Right ventricle myocardium inferior (tissue), 1 donor: ENCODE measurements around the gene HOMER3. TPM values are rescaled to one million over a fixed set of nuclear protein-coding genes. Genes with fewer than 3 reads are reported as not detected.
"Not testable (repeated sequence)": the region's sequence is repeated elsewhere in the genome, so short reads cannot be mapped to it uniquely, and the experiment has no call there.

ENCODE experiments used
- ATAC-seq: fragments of 200-7000 bp; cut with Tn5 transposase; one replicate; pipeline ENCODE4 v1.9.1; 2020; ENCODE audit warnings: mild to moderate bottlenecking, moderate library complexity
- DNase-seq: peaks from one replicate; pipeline ENCODE4 v3.0.0; 2021; ENCODE audit errors: missing footprints
- intact Hi-C: fragments of 100-400 bp; cut with DNase I; formaldehyde crosslinking; loops from one replicate; pipeline ENCODE4 v1.11.0; 2022
- total RNA-seq: library from RNA; stranded (reverse); fragmentation: NEBNext Ultra II Directional; extraction: Animal tissue kit (Norgen Biotek cat#: 25700); gene quantifications from one replicate; pipeline ENCODE4 v1.2.1, GENCODE V29; 2021
- donor health status: DM: no; HTN: yes; CAD: no; lungs with severe emphysema.

Gene HOMER3
- total RNA-seq, 1 donor from 2014 or later: 15.2 TPM

DNA sequence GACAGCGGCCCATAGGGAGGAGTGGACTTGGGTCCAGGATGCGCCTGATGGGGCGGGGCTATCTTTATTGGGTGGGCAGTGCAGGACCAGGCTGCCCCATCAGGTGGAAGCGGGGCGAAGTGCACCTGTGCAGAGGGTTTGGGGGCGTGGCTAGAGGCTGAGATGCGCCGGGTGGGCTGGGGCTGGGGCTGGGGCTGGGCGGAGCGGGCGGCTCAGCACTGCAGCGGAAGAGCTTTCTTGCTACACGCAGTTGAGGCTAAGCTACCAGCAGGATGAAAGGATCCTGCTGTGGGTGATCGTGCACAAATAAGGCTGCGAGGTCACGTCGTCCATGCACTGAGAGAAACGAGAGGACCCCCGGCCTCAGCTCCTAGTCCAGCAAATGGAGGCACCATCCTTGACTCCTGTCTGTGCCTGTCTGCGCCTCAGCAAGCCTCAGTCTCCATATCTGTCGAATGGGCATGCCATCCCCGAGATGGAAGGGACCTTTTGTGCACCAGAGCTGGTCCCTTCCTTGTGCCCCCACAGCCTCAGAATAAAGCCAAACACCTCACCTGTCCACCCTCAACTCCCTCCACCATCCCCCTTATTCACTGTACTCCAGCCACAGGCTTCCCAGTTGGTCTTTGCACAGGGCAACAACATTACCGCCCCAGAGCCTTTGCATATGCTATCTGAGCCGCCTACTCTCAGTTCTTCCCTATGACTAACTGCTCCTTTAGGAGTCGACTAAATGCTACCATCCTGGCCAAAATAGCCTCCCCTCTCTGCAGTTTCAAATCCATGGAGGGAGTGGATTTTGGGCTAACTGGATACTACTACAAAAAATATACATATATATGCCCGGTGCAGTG is 21.0 kb upstream of the HOMER3 start:
- no peak for ATAC-seq
- intact Hi-C loops: no loop called here
- DNase-seq: no peak

DNA sequence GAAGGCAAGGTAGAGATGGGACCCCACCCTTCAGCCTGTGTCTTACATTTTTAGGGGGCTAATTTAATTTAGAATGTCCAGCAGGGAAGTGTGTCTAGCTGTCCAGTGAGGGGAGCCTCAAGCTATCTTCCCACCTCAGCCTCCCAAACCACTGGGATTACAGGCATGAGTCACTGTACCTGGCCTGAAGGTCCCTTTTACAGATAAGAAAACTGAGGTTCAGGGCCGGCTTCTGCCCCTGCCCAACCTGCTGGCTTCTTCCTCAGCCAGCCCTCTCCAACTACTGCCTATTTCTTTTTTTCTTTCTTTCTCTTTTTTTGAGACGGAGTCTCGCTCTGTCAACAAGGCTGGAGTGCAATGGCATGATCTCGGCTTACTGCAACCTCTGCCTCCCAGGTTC is 19.4 kb upstream of the HOMER3 start:
- intact Hi-C loops: no loop called here
- DNase-seq (no peak), ATAC-seq (no peak)

GRCh38 chr19:18955042-18955441 is 14.0 kb upstream of the HOMER3 start:
- DNase-seq (no peak), ATAC-seq (no peak)
- intact Hi-C loops: no loop called here

GRCh38 chr19:18954094-18954493 is 13.1 kb upstream of the HOMER3 start:
- no peak for ATAC-seq
- intact Hi-C loops: no loop called here
- DNase-seq: no peak

GRCh38 chr19:18952364-18953003 is 11.5 kb upstream of the HOMER3 start:
- DNase-seq, ATAC-seq, intact Hi-C loops: not testable (repeated sequence)

- ATAC-seq: no peak
These were observed 10.8 kb upstream of the HOMER3 start for GRCh38 chr19:18951721-18952281.

DNA sequence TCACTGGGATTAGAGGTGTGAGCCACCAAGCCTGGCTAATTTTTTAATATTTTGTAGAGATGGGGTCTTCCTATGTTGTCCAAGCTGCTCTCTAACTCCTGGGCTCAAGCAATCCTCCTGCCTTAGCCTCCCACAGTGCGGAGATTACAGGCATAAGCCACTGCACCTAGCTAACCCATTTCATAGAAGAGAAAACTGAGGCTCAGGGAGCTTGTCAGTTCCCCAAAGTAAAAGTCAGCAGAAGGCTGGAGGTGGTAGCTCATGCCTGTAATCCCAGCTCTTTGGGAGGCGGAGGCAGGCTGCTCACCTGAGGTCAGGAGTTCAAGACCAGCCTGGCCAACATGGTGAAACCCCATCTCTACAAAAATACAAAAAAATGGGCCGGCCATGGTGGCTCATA is 8.8 kb upstream of the HOMER3 start:
- no peak for DNase-seq
- ATAC-seq: no peak

More at GRCh38 chr19:18951721-18952281, 10.8 kb upstream of the HOMER3 start:
- intact Hi-C loops: no loop called here
- no peak for DNase-seq

GRCh38 chr19:18948976-18949356 is 7.9 kb upstream of the HOMER3 start:
- intact Hi-C loops: no loop called here
- DNase-seq (no peak), ATAC-seq (no peak)

More for the DNA sequence above, 8.8 kb upstream of the HOMER3 start:
- intact Hi-C loops: no loop called here

- intact Hi-C loops: no loop called here
- ATAC-seq (no peak), DNase-seq (no peak)
These were observed 7.3 kb upstream of the HOMER3 start for GRCh38 chr19:18948075-18948975.

GRCh38 chr19:18946918-18947317 is 5.9 kb upstream of the HOMER3 start:
- DNase-seq (no peak), ATAC-seq (no peak)
- intact Hi-C loops: no loop called here

GRCh38 chr19:18946335-18946734 is 5.3 kb upstream of the HOMER3 start:
- DNase-seq (no peak), ATAC-seq (no peak)
- intact Hi-C loops: no loop called here

DNA sequence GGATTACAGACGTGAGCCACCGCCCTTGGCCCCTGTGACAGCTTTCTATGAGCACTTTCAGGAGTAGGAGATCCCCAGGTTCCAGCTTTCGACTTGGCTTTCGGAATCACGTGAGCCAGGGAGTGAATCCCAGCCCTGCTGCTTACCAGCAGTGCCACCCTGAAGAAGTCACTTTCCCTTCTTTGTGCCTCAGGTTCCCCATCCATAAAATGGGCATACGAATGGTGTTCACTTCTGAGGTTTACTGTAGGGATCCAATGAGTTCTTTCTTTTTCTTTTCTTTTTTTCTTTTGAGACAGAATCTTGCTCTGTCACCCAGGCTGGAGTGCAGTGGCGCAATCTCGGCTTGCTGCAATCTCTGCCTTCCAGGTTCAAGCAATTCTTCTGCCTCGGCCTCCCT is 4.3 kb upstream of the HOMER3 start:
- DNase-seq: no peak
- ATAC-seq: no peak
- intact Hi-C loops: no loop called here

DNA sequence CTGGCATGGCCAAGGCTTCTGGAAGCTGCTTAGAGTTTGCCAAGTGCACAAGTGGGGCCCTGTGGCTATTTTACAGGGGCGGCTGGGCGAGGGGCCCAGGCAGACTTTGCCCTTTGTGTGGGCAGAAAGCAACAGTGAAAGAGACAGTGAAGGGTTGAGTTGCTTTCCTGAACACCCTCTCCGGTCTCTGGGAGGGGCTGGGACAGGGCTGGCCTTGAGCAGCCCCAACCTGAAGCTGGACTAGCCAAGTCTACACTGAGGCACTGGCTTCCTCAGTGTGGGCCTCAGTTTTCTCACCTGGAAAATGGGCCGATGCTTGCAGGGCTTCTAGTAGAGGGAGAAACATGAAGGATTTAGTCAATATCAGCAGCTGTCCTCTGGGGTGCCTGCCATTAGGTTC is 2.4 kb upstream of the HOMER3 start:
- no peak for DNase-seq
- intact Hi-C loops: no loop called here
- ATAC-seq: no peak

- intact Hi-C loops: no loop called here
- ATAC-seq (no peak), DNase-seq (no peak)
These were observed 1.7 kb upstream of the HOMER3 start for GRCh38 chr19:18942692-18943091.

DNA sequence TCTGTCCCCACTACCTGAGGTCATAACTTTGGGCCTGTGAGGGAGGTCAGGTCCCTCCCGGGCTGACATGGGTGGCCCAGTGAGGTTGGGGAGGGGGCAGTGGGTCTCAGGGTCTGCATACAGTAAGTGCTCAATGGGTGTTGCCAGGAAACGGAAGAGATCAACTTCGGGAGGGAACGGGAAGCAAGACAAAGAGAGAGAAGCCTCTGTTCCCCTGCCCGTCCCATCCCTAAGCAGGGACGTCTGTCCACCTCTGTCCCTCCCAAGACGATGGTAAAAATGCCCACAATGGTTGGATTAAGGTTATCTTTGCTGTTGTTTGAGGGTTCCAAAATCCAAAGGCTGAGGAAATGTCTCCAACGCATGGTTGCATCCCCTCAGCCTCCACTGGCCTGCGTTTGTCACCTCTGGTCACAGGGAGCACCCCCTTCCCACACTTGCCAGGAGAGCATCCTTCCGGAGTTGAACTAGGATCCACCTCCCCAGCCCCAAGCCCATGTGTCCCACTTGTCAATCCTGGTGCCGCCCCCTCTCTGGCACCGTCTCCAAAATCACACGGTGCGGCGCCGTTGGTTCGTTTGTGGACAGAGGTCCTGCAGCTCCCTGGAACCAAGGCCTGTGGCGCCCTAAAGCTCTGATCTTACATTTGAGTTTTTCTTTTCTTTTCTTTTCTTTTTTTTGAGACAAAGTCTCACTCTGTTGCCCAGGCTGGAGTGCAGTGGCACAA is 774 bp upstream of the HOMER3 start:
- DNase-seq (no peak), ATAC-seq (no peak)
- intact Hi-C loops: no loop called here

DNA sequence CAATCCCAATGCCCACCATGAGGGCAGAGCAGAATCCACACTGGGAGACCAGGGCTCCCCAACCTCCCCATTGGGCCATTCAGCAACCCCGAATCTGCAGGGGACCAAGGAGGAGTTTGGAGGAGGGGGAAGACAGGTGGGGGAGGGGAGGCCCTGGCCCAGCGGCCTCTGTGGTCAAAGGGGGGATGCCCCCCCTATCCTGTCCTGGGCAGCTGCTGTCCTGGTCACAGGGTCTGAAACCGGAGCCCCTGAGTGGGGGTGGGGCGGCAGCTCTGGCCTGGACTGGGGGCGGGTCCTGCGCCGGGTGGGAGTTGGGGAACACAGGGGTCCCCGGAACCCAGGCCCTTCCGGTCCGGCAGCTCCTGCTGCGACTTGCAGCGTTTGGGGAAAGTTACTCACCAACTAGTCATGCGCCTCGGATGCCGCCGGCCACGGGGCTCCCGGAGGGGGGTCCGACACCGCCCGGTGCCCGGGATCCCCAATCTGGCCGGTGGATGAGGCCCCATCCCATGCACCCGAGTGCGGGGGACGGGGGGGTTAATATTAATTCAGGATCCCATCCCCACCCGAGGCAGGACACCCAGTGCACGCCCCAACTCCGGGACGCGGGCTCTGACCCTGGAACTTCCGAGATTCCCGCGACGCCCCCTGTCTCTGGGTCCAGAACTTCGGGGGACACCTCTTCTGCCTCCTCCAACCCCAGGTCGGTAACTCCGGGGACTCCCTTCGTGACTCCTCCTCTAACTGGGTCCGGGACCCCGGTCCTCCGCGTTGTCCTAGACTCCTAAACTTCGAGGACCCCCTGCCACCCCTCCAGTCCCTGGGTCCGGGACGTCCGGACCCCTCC is 872 bp downstream of the HOMER3 start:
- ATAC-seq: peak; percentile 26

DNA sequence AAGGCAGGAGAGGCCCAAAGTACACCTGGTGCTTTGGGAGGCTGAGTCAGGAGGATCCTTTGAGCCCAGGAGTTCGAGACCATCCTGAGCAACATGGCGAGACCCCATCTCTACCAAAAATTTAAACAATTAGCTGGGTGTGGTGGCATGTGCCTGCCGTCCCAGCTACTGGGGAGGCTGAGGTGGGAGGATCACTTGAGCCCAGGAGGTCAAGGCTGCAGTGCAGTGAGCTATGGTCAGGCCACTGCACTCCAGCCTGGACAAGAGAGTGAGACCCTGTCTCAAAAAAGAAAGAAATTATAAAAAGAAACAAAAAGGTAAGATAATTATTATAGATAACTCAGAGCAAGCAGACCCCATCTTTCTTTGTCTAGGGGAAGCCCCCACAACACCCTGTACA is 1.9 kb downstream of the HOMER3 start:
- DNase-seq: no peak
- no peak for ATAC-seq
- intact Hi-C loops: no loop called here

More for the DNA sequence above, 872 bp downstream of the HOMER3 start:
- intact Hi-C loops: no loop called here
- DNase-seq: no peak

DNA sequence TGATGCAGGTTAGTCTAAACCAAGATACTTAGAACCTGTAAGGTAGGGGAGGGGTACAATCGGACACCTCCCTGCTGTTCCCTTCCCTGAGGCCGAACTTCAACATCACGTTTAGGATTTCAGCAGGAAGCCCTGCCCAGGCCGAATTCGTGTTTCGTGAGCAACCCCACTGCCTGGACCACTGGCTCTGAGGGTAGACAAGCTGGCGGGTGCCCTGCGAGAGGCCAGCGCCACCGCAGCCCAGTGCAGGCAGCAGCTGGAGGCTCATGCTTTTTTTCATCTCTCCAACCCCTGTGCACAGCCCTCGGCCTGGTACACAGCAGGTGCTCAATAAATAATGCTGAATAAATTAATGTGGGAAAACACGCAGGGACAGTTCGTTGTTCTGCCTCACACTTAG is 7.7 kb downstream of the HOMER3 start:
- intact Hi-C loops: no loop called here
- DNase-seq (no peak), ATAC-seq (no peak)
